Astrocyte (in vitro differentiated cells and primary cell): ENCODE data around the gene PNMT. TPM values are rescaled to one million over a fixed set of nuclear protein-coding genes. Genes with fewer than 3 reads are reported as not detected.

Experiments
- DNase-seq: peaks from one replicate; pipeline ENCODE4 v3.0.0-alpha.2; 2010; ENCODE audit warnings: low read depth
- FAIRE-seq: peaks from 2 replicates; lab custom pipeline; 2011; peaks lifted over from hg19 to GRCh38; lab: Jason Lieb, UNC
- H2AFZ ChIP-seq: 2 replicates; pipeline ENCODE4 v1.6.0; 2012; ENCODE audit warnings: low read depth, low read length, inconsistent platforms
- H3K27ac ChIP-seq: 2 replicates; pipeline ENCODE4 v1.5.1; 2011; ENCODE audit warnings: low read depth, low read length, inconsistent platforms
- H3K27me3 ChIP-seq: 2 replicates; pipeline ENCODE4 v1.6.0; 2011; ENCODE audit warnings: low read length, inconsistent platforms; ENCODE audit not compliant: insufficient read depth
- H3K36me3 ChIP-seq: 2 replicates; pipeline ENCODE4 v1.5.1; 2011; ENCODE audit warnings: low read length, inconsistent platforms; ENCODE audit not compliant: insufficient read depth
- H3K4me1 ChIP-seq: 2 replicates; pipeline ENCODE4 v1.5.1; 2011; ENCODE audit warnings: low read length, inconsistent platforms; ENCODE audit not compliant: insufficient read depth
- H3K4me2 ChIP-seq: 2 replicates; pipeline ENCODE4 v1.6.0; 2012; ENCODE audit warnings: low read length, inconsistent platforms
- H3K4me3 ChIP-seq: 2 replicates; pipeline ENCODE4 v1.5.1; 2011; ENCODE audit warnings: low read depth, mild to moderate bottlenecking, low read length, inconsistent platforms; ENCODE audit not compliant: insufficient read depth
- H3K79me2 ChIP-seq: 2 replicates; pipeline ENCODE4 v1.6.0; 2012; ENCODE audit warnings: mild to moderate bottlenecking, low read length, inconsistent platforms; ENCODE audit not compliant: insufficient read depth
- H3K9ac ChIP-seq: 2 replicates; pipeline ENCODE4 v1.6.0; 2012; ENCODE audit warnings: mild to moderate bottlenecking, low read length, inconsistent platforms
- H3K9me3 ChIP-seq: 2 replicates; pipeline ENCODE4 v1.5.1; 2012; ENCODE audit warnings: low read depth, mild to moderate bottlenecking, low read length, inconsistent platforms; ENCODE audit not compliant: insufficient read depth
- H4K20me1 ChIP-seq: 2 replicates; pipeline ENCODE4 v1.6.0; 2012; ENCODE audit warnings: low read length, inconsistent platforms; ENCODE audit not compliant: insufficient read depth
- H3K27ac Mint-ChIP-seq: one replicate; pipeline ENCODE4 v1.8.0; 2021; ENCODE audit warnings: mild to moderate bottlenecking, mixed read lengths; ENCODE audit not compliant: unreplicated experiment
- H3K27me3 Mint-ChIP-seq: one replicate; pipeline ENCODE4 v1.8.0; 2021; ENCODE audit warnings: low read depth, mixed read lengths; ENCODE audit not compliant: unreplicated experiment
- H3K36me3 Mint-ChIP-seq: one replicate; pipeline ENCODE4 v1.8.0; 2021; ENCODE audit warnings: low read depth, mixed read lengths; ENCODE audit not compliant: unreplicated experiment
- H3K4me1 Mint-ChIP-seq: one replicate; pipeline ENCODE4 v1.8.0; 2021; ENCODE audit warnings: low read depth, mixed read lengths; ENCODE audit not compliant: unreplicated experiment
- H3K4me3 Mint-ChIP-seq: one replicate; pipeline ENCODE4 v1.8.0; 2021; ENCODE audit warnings: mild to moderate bottlenecking, moderate library complexity, mixed read lengths; ENCODE audit not compliant: unreplicated experiment
- H3K9me3 Mint-ChIP-seq: one replicate; pipeline ENCODE4 v1.8.0; 2021; ENCODE audit warnings: mild to moderate bottlenecking, mixed read lengths; ENCODE audit not compliant: unreplicated experiment
- EZH2 ChIP-seq: IDR thresholded peaks from 2 replicates; pipeline ENCODE4 v1.6.1; 2012; ENCODE audit warnings: mild to moderate bottlenecking, low read length, inconsistent platforms; ENCODE audit not compliant: insufficient read depth
- total RNA-seq: library from RNA; stranded (reverse); gene quantifications from 2 replicates; pipeline ENCODE4 v1.2.1, GENCODE V29; 2021
- TF ChIP-seq, protein P1 (sequence below): IDR thresholded peaks from 2 replicates; pipeline ENCODE4 v1.5.1; 2011; ENCODE audit warnings: low read depth, mild to moderate bottlenecking, inconsistent platforms, low read length, moderate library complexity; ENCODE audit not compliant: insufficient read depth

The PNMT gene
- total RNA-seq, 1 donor from 2014 or later: 0.59 TPM

GRCh38 chr17:39676198-39676819 is 8.1 kb downstream of the PNMT start:
- Histone ChIP-seq H3K4me3 (no peak overlapping the region), H4K20me1 (no peaks in the 10 kb centered on the region), H3K4me1 (no peaks in the 10 kb centered on the region), H3K36me3 (no peaks in the 10 kb centered on the region), H3K27ac (no peak overlapping the region), H3K9ac (no peak overlapping the region), H3K9me3 (no peaks in the 10 kb centered on the region), H2AFZ (no peak overlapping the region), H3K27me3 (peaks cover 8% of the 10 kb centered on the region), H3K4me2 (no peak overlapping the region), H3K79me2 (no peaks in the 10 kb centered on the region)
- Mint-ChIP-seq H3K9me3 (no peaks in the 10 kb centered on the region), H3K27ac (no peak overlapping the region), H3K36me3 (peaks cover 10% of the 10 kb centered on the region), H3K4me3 (no peak overlapping the region), H3K4me1 (peaks cover 3% of the 10 kb centered on the region), H3K27me3 (peaks cover 39% of the 10 kb centered on the region)
- TF ChIP-seq, protein P1, sequence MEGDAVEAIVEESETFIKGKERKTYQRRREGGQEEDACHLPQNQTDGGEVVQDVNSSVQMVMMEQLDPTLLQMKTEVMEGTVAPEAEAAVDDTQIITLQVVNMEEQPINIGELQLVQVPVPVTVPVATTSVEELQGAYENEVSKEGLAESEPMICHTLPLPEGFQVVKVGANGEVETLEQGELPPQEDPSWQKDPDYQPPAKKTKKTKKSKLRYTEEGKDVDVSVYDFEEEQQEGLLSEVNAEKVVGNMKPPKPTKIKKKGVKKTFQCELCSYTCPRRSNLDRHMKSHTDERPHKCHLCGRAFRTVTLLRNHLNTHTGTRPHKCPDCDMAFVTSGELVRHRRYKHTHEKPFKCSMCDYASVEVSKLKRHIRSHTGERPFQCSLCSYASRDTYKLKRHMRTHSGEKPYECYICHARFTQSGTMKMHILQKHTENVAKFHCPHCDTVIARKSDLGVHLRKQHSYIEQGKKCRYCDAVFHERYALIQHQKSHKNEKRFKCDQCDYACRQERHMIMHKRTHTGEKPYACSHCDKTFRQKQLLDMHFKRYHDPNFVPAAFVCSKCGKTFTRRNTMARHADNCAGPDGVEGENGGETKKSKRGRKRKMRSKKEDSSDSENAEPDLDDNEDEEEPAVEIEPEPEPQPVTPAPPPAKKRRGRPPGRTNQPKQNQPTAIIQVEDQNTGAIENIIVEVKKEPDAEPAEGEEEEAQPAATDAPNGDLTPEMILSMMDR: no peak
- no peak for TF ChIP-seq EZH2
- FAIRE-seq (no peak), DNase-seq (no peak)

GRCh38 chr17:39677072-39677471 is 8.8 kb downstream of the PNMT start:
- Histone ChIP-seq H3K9me3 (no peaks in the 10 kb centered on the region), H3K9ac (no peak overlapping the region), H3K36me3 (no peaks in the 10 kb centered on the region), H3K79me2 (no peaks in the 10 kb centered on the region), H3K4me1 (no peaks in the 10 kb centered on the region), H2AFZ (no peak overlapping the region), H4K20me1 (no peaks in the 10 kb centered on the region), H3K4me3 (no peak overlapping the region), H3K27ac (no peak overlapping the region), H3K27me3 (peaks cover under 1% of the 10 kb centered on the region), H3K4me2 (no peak overlapping the region)
- Mint-ChIP-seq H3K9me3 (no peaks in the 10 kb centered on the region), H3K4me3 (no peak overlapping the region), H3K4me1 (peaks cover 3% of the 10 kb centered on the region), H3K36me3 (peaks cover 10% of the 10 kb centered on the region), H3K27me3 (peaks cover 33% of the 10 kb centered on the region), H3K27ac (no peak overlapping the region)
- DNase-seq (no peak), FAIRE-seq (no peak)
- no peak for TF ChIP-seq EZH2
- TF ChIP-seq, protein P1: no peak

GRCh38 chr17:39677542-39678339 is 9.5 kb downstream of the PNMT start:
- DNase-seq (no peak), FAIRE-seq (no peak)
- Histone ChIP-seq H3K9ac (no peak overlapping the region), H3K27me3 (no peaks in the 10 kb centered on the region), H3K4me2 (no peak overlapping the region), H3K9me3 (no peaks in the 10 kb centered on the region), H3K79me2 (no peaks in the 10 kb centered on the region), H3K36me3 (no peaks in the 10 kb centered on the region), H2AFZ (no peak overlapping the region), H3K27ac (no peak overlapping the region), H4K20me1 (no peaks in the 10 kb centered on the region), H3K4me1 (no peaks in the 10 kb centered on the region), H3K4me3 (no peak overlapping the region)
- Mint-ChIP-seq H3K4me3 (no peak overlapping the region), H3K4me1 (peaks cover 3% of the 10 kb centered on the region), H3K27ac (no peak overlapping the region), H3K27me3 (peaks cover 26% of the 10 kb centered on the region), H3K36me3 (peaks cover 10% of the 10 kb centered on the region), H3K9me3 (no peaks in the 10 kb centered on the region)
- TF ChIP-seq EZH2: no peak
- TF ChIP-seq, protein P1: no peak
